GM23338 (cell line): ENCODE results near the gene NINJ2. TPM values are rescaled to one million over a fixed set of nuclear protein-coding genes. Genes with fewer than 3 reads are reported as not detected.

ENCODE experiments used
- ATAC-seq: fragments of 200-7000 bp; cut with Tn5 transposase; 3 replicates; pipeline ENCODE4 v1.9.1; 2020
- DNase-seq: peaks from one replicate; pipeline ENCODE4 v3.0.0-alpha.2; 2015; ENCODE audit warnings: low spot score
- H2AFZ ChIP-seq: fragments of 200-600 bp; sonication (generic); 2 replicates; pipeline ENCODE4 v1.8.0; 2016; ENCODE audit warnings: antibody characterized with exemption, mild to moderate bottlenecking, moderate library complexity
- H3F3A ChIP-seq: fragments of 200-600 bp; sonication (generic); replicated peaks from 2 replicates; pipeline ENCODE4 v1.8.0; 2017; ENCODE audit warnings: antibody characterized with exemption, mixed run types, low read depth
- H3K27ac ChIP-seq: fragments of 200-600 bp; sonication (generic); 2 replicates; pipeline ENCODE4 v1.6.1; 2016; ENCODE audit warnings: low read depth
- H3K27me3 ChIP-seq: fragments of 200-600 bp; sonication (generic); 2 replicates; pipeline ENCODE4 v1.8.0; 2016; ENCODE audit warnings: mild to moderate bottlenecking, mixed run types, moderate library complexity; ENCODE audit not compliant: insufficient read depth
- H3K36me3 ChIP-seq: fragments of 200-600 bp; sonication (generic); 2 replicates; pipeline ENCODE4 v1.8.0; 2016; ENCODE audit warnings: mild to moderate bottlenecking; ENCODE audit not compliant: insufficient read depth
- H3K4me1 ChIP-seq: fragments of 200-600 bp; sonication (generic); 2 replicates; pipeline ENCODE4 v1.8.0; 2016; ENCODE audit warnings: mild to moderate bottlenecking, moderate library complexity; ENCODE audit not compliant: insufficient read depth
- H3K4me2 ChIP-seq: fragments of 200-600 bp; sonication (generic); 2 replicates; pipeline ENCODE4 v1.7.1; 2017; ENCODE audit warnings: mixed run types
- H3K4me3 ChIP-seq: fragments of 200-600 bp; sonication (generic); 2 replicates; pipeline ENCODE4 v1.6.1; 2016; ENCODE audit warnings: mixed run types
- H3K79me2 ChIP-seq: fragments of 200-600 bp; sonication (generic); replicated peaks from 2 replicates; pipeline ENCODE4 v1.8.0; 2017; ENCODE audit warnings: mild to moderate bottlenecking; ENCODE audit not compliant: insufficient read depth
- H3K9me2 ChIP-seq: fragments of 200-600 bp; sonication (generic); 2 replicates; pipeline ENCODE4 v1.8.0; 2017; ENCODE audit not compliant: insufficient read depth
- H4K20me1 ChIP-seq: fragments of 200-600 bp; sonication (generic); replicated peaks from 2 replicates; pipeline ENCODE4 v1.8.0; 2017; ENCODE audit warnings: mild to moderate bottlenecking; ENCODE audit not compliant: insufficient read depth
- H3K27ac Mint-ChIP-seq: 2 replicates; pipeline ENCODE4 v1.8.0; 2020; ENCODE audit warnings: inconsistent platforms, mild to moderate bottlenecking, moderate library complexity, mixed read lengths
- H3K27me3 Mint-ChIP-seq: 3 replicates; pipeline ENCODE4 v1.8.0; 2022; ENCODE audit warnings: low read depth, mild to moderate bottlenecking, moderate library complexity, mixed read lengths, inconsistent platforms; ENCODE audit not compliant: insufficient read depth, poor library complexity
- H3K36me3 Mint-ChIP-seq: 3 replicates; pipeline ENCODE4 v1.8.0; 2021; ENCODE audit warnings: low read depth, mild to moderate bottlenecking, inconsistent platforms, moderate library complexity, mixed read lengths
- H3K4me1 Mint-ChIP-seq: 3 replicates; pipeline ENCODE4 v1.8.0; 2020; ENCODE audit warnings: mild to moderate bottlenecking, inconsistent platforms, mixed read lengths
- H3K4me3 Mint-ChIP-seq: 3 replicates; pipeline ENCODE4 v1.8.0; 2021; ENCODE audit warnings: moderate library complexity, mild to moderate bottlenecking, inconsistent platforms, mixed read lengths
- H3K9me3 Mint-ChIP-seq: 3 replicates; pipeline ENCODE4 v1.8.0; 2020; ENCODE audit warnings: moderate library complexity, mild to moderate bottlenecking, inconsistent platforms, mixed read lengths
- CREB1 ChIP-seq: fragments of 250-450 bp; sonication (Bioruptor Pico); IDR thresholded peaks from 2 replicates; pipeline ENCODE4 v1.5.0; 2020; ENCODE audit warnings: low read depth, mild to moderate bottlenecking, moderate library complexity
- CTCF ChIP-seq, 2 experiments: fragments of 200-600 bp in 1 of 2; sonication (generic) in 1 of 2; conservative IDR thresholded peaks; 2 replicates each; pipeline versions ENCODE4 v1.5.1 to v1.6.1; 2016 to 2017; ENCODE audit warnings: antibody characterized with exemption in 2 of 2, low read depth in 2 of 2, mild to moderate bottlenecking in 2 of 2, moderate library complexity in 1 of 2
- EZH2 ChIP-seq: fragments of 200-600 bp; sonication (generic); IDR thresholded peaks from one replicate; pipeline ENCODE4 v1.8.0; 2017; ENCODE audit warnings: antibody characterized with exemption, mild to moderate bottlenecking, low read depth; ENCODE audit not compliant: unreplicated experiment
- JUNB ChIP-seq: IDR thresholded peaks from one replicate; pipeline ENCODE4 v1.6.1; 2016; ENCODE audit warnings: antibody characterized with exemption; ENCODE audit not compliant: unreplicated experiment
- POLR2AphosphoS5 ChIP-seq: IDR thresholded peaks from 2 replicates; pipeline ENCODE4 v1.6.1; 2016; ENCODE audit warnings: antibody characterized with exemption, low read depth
- REST ChIP-seq: IDR thresholded peaks from one replicate; pipeline ENCODE4 v1.6.1; 2018; ENCODE audit warnings: antibody characterized with exemption; ENCODE audit not compliant: unreplicated experiment
- STAT1 ChIP-seq: IDR thresholded peaks from one replicate; pipeline ENCODE4 v1.6.1; 2016; ENCODE audit warnings: antibody characterized with exemption; ENCODE audit not compliant: unreplicated experiment
- ZNF114 ChIP-seq: fragments of 250-450 bp; sonication (Bioruptor Pico); IDR thresholded peaks from 2 replicates; pipeline ENCODE4 v1.5.0; 2020; ENCODE audit warnings: mild to moderate bottlenecking, moderate library complexity
- ZNF462 ChIP-seq: fragments of 250-450 bp; sonication (Bioruptor Pico); IDR thresholded peaks from 2 replicates; pipeline ENCODE4 v1.5.0; 2020; ENCODE audit warnings: mild to moderate bottlenecking, moderate library complexity
- polyA plus RNA-seq: library from polyadenylated mRNA; unstranded; fragments of >200 nt; fragmentation: Nextera tagmentation; extraction: Ambion mirVana; gene quantifications from 2 replicates; pipeline ENCODE4 v1.2.1, GENCODE V29; 2016
- total RNA-seq: library from RNA; depleted of rRNA; stranded (reverse); fragments of >200 nt; shearing (Covaris generic); gene quantifications from 2 replicates; pipeline ENCODE4 v1.2.3, GENCODE V29; 2014

NINJ2 gene
- total and polyA plus RNA-seq, 2 experiments from 2014 or later: 0.94 to 2.6 TPM

GRCh38 chr12:625998-626397, 37.2 kb downstream of the NINJ2 start:
- Mint-ChIP-seq H3K27ac (no peak overlapping the region), H3K4me3 (no peak overlapping the region), H3K4me1 (peaks cover 39% of the 10 kb centered on the region), H3K9me3 (no peaks in the 10 kb centered on the region; the same call in 2 of the 3 replicates), H3K36me3 (no peaks in the 10 kb centered on the region), H3K27me3 (peaks cover 18% of the 10 kb centered on the region)
- H3K4me3 ChIP-seq: no peak overlapping the region
- ATAC-seq (no peak), DNase-seq (no peak)
- H3F3A ChIP-seq: peaks cover 15% of the 10 kb centered on the region
- no peak for TF ChIP-seq ZNF462 (CRISPR knock-in tag)
- no peak for TF ChIP-seq CREB1 (CRISPR knock-in tag)
- no peak for TF ChIP-seq ZNF114
- no peak for TF ChIP-seq EZH2
- TF ChIP-seq POLR2AphosphoS5: no peak
- no peak for TF ChIP-seq CTCF (conservative IDR thresholded peaks at IDR 0.05; ENCODE audit: low read depth in 2 of 2)
- no peak for TF ChIP-seq JUNB
- TF ChIP-seq REST: no peak
- no peak for TF ChIP-seq STAT1
- H3K27me3 ChIP-seq: no peaks in the 10 kb centered on the region
- H3K79me2 ChIP-seq: no peaks in the 10 kb centered on the region
- peaks cover 28% of the 10 kb centered on the region for H3K4me1 ChIP-seq
- H4K20me1 ChIP-seq: no peaks in the 10 kb centered on the region
- no peak overlapping the region for H2AFZ ChIP-seq
- H3K36me3 ChIP-seq: no peaks in the 10 kb centered on the region
- H3K9me2 ChIP-seq: no peaks in the 10 kb centered on the region
- H3K27ac ChIP-seq: no peak overlapping the region
- H3K4me2 ChIP-seq: no peak overlapping the region
